ENCODE measurements around the gene GATA2. TPM values are rescaled to one million over a fixed set of nuclear protein-coding genes. Genes with fewer than 3 reads are reported as not detected.

GATA2 gene
- total RNA-seq, 1 donor from 2014 or later: 56.0 TPM

GRCh38 chr3:128504533-128504915, 11.5 kb upstream of the GATA2 start:
- Histone ChIP-seq H3K27me3 (no peaks in the 10 kb centered on the region), H3K4me3 (no peak overlapping the region), H3K9me3 (no peaks in the 10 kb centered on the region), H3K36me3 (no peaks in the 10 kb centered on the region), H3K27ac (no peak overlapping the region), H3K4me1 (no peaks in the 10 kb centered on the region)
- intact Hi-C loops (cut with DNase I): no loop called here
- no peak for DNase-seq (ENCODE audit: low spot score in 2 of 2)
- TF ChIP-seq, protein P1, sequence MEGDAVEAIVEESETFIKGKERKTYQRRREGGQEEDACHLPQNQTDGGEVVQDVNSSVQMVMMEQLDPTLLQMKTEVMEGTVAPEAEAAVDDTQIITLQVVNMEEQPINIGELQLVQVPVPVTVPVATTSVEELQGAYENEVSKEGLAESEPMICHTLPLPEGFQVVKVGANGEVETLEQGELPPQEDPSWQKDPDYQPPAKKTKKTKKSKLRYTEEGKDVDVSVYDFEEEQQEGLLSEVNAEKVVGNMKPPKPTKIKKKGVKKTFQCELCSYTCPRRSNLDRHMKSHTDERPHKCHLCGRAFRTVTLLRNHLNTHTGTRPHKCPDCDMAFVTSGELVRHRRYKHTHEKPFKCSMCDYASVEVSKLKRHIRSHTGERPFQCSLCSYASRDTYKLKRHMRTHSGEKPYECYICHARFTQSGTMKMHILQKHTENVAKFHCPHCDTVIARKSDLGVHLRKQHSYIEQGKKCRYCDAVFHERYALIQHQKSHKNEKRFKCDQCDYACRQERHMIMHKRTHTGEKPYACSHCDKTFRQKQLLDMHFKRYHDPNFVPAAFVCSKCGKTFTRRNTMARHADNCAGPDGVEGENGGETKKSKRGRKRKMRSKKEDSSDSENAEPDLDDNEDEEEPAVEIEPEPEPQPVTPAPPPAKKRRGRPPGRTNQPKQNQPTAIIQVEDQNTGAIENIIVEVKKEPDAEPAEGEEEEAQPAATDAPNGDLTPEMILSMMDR (IDR thresholded peaks at IDR 0.05): no peak

GRCh38 chr3:128503751-128504532, 10.9 kb upstream of the GATA2 start:
- no peaks in the 10 kb centered on the region for H3K27me3 ChIP-seq
- intact Hi-C loops (cut with DNase I): no loop called here
- H3K9me3 ChIP-seq: no peaks in the 10 kb centered on the region
- DNase-seq (ENCODE audit: low spot score in 2 of 2): no peak
- TF ChIP-seq, protein P1 (IDR thresholded peaks at IDR 0.05): no peak
- no peaks in the 10 kb centered on the region for H3K36me3 ChIP-seq
- H3K4me1 ChIP-seq: no peaks in the 10 kb centered on the region
- no peak overlapping the region for H3K4me3 ChIP-seq
- no peak overlapping the region for H3K27ac ChIP-seq

GRCh38 chr3:128503164-128503651, 10.2 kb upstream of the GATA2 start:
- H3K9me3 ChIP-seq: no peaks in the 10 kb centered on the region
- H3K36me3 ChIP-seq: no peaks in the 10 kb centered on the region
- intact Hi-C loops (cut with DNase I): no loop called here
- no peak overlapping the region for H3K4me3 ChIP-seq
- DNase-seq (ENCODE audit: low spot score in 2 of 2): no peak
- H3K27me3 ChIP-seq: no peaks in the 10 kb centered on the region
- TF ChIP-seq, protein P1 (IDR thresholded peaks at IDR 0.05): no peak
- no peak overlapping the region for H3K27ac ChIP-seq
- H3K4me1 ChIP-seq: no peaks in the 10 kb centered on the region

- Histone ChIP-seq H3K4me3 (no peak overlapping the region), H3K36me3 (no peaks in the 10 kb centered on the region), H3K27me3 (no peaks in the 10 kb centered on the region), H3K27ac (no peak overlapping the region), H3K4me1 (no peaks in the 10 kb centered on the region), H3K9me3 (no peaks in the 10 kb centered on the region)
- DNase-seq (ENCODE audit: low spot score in 2 of 2): no peak
- intact Hi-C loops (cut with DNase I): no loop called here
- TF ChIP-seq, protein P1 (IDR thresholded peaks at IDR 0.05): no peak
These were observed 9.7 kb upstream of the GATA2 start for GRCh38 chr3:128502712-128503111.

GRCh38 chr3:128501431-128501830, 8.4 kb upstream of the GATA2 start:
- Histone ChIP-seq H3K9me3 (no peaks in the 10 kb centered on the region), H3K4me3 (no peak overlapping the region), H3K36me3 (no peaks in the 10 kb centered on the region), H3K4me1 (peaks cover 2 to 5% of the 10 kb centered on the region in 2 donors), H3K27ac (no peak overlapping the region), H3K27me3 (peaks cover 6% of the 10 kb centered on the region)
- no peak for DNase-seq (ENCODE audit: low spot score in 2 of 2)
- TF ChIP-seq, protein P1 (IDR thresholded peaks at IDR 0.05): no peak
- intact Hi-C loops (cut with DNase I): no loop called here
